RCC 7860 (cell line): Measurements from ENCODE around the gene SSH3.
"Not testable (repeated sequence)": the region's sequence is repeated elsewhere in the genome, so short reads cannot be mapped to it uniquely, and the experiment has no call there.

Experiments used
- DNase-seq: peaks from one replicate; pipeline ENCODE4 v3.0.0-alpha.2; 2015; ENCODE audit warnings: low spot score
- FAIRE-seq: peaks from 2 replicates; lab custom pipeline; 2012; peaks lifted over from hg19 to GRCh38; lab: Jason Lieb, UNC

Gene SSH3, protein sequence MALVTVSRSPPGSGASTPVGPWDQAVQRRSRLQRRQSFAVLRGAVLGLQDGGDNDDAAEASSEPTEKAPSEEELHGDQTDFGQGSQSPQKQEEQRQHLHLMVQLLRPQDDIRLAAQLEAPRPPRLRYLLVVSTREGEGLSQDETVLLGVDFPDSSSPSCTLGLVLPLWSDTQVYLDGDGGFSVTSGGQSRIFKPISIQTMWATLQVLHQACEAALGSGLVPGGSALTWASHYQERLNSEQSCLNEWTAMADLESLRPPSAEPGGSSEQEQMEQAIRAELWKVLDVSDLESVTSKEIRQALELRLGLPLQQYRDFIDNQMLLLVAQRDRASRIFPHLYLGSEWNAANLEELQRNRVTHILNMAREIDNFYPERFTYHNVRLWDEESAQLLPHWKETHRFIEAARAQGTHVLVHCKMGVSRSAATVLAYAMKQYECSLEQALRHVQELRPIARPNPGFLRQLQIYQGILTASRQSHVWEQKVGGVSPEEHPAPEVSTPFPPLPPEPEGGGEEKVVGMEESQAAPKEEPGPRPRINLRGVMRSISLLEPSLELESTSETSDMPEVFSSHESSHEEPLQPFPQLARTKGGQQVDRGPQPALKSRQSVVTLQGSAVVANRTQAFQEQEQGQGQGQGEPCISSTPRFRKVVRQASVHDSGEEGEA

GRCh38 chr11:67303132-67303834 lies at the start of gene SSH3:
Gene SSH3, plus strand, starts transcription at chr11:67303530. Its CDS starts 96 bp downstream, at chr11:67303626.
- peak; percentile 49 for DNase-seq
- no peak for FAIRE-seq

- DNase-seq (no peak), FAIRE-seq (no peak)
These were observed 49.3 kb upstream of the SSH3 start for GRCh38 chr11:67253872-67254624.

GRCh38 chr11:67254798-67255197 lies 48.5 kb upstream of the SSH3 start:
- no peak for DNase-seq
- FAIRE-seq, result no peak

GRCh38 chr11:67255353-67255752 lies 48.0 kb upstream of the SSH3 start:
- FAIRE-seq (no peak), DNase-seq (no peak)

DNA sequence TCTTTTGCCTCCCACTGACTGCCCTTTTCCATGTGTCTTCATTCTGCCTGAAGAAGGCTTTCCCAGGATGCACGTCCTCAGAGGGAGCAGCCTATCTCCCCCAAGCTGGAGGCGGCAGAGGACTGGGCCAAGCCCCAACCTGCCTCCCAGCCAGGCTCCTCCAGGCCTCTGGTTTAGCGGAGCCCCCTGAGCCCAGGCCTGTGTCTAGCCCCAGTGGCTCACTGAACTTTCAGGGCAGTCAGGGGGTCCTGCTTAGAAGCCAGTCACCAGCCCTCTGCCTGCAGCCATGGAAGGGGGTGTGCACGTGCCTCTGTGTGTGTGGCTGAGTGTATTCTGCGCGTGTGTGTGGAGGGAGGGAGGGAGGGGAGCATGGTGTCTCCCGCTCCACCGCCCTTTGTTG lies 47.5 kb upstream of the SSH3 start:
- FAIRE-seq (no peak), DNase-seq (no peak)

DNA sequence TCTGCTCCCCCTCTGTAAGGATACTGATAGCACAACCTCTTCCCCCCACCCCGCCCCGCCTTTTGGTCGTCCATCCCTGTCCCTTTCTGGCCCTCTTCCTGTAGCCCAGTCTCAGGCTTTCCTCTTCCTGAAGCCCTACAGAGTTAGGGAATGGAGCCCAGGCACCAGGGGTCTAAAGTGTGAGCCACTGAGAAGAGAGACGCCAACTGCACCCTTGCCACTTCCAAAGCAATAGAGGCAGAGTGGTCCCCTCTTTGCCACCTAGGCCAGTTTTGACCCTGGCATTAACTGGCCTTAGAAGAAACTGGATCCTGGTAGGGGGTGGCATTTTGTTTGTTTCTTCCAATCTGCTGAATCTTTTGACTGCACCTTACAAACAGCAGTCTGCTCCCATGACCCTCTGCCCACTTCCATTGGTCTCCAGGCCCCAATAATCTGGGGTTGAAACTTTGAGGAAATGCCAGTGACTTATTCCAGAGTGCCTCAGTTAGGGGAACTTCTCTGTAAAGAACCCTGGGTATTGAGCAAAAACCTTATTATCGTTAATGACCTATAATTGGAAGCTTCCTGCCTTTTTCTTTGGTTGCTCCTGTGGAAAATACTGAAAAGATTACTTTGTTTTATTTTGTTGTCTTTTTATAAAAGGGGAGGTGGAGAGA lies 46.7 kb upstream of the SSH3 start:
- FAIRE-seq (no peak), DNase-seq (no peak)

DNA sequence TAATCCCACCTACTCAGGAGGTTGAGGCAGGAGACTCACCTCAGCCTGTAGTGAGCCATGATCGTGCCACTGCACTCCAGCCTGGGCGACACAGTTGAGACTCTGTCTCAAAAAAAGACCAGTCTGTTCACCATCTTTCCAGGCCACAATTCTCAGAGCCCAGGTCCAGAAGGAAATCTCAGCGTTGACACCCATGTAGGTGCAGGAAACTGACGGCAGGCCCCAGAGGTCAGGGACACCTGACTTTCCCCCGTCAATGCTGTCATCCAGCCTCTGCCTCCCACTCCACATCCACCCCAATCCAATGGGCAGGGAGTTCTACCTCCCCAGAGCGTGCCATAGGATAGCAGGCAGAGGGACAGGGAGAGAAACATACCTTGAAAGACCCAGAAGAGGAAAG lies 42.9 kb upstream of the SSH3 start:
- no peak for DNase-seq
- FAIRE-seq, result no peak

GRCh38 chr11:67260885-67261639 lies 42.3 kb upstream of the SSH3 start:
- FAIRE-seq, DNase-seq: not testable (repeated sequence)

DNA sequence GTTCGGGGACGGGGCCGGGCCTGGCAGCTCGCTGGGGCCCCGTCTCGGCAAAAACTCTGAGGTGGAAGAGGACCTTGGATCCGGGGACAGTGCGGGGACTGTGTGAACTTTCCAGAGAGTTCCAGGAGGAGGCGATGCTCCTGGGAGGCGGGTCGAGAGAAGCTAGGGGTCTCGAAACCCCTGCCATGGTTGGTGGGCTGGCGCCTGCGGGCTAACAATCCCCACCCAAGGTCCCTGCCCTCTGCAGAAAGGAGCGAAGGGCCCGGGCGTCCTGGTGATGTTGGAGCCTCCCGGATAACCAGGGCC lies 41.7 kb upstream of the SSH3 start:
- FAIRE-seq, result no peak
- DNase-seq, result no peak

GRCh38 chr11:67261946-67262681 lies 41.2 kb upstream of the SSH3 start:
- FAIRE-seq (no peak), DNase-seq (no peak)

DNA sequence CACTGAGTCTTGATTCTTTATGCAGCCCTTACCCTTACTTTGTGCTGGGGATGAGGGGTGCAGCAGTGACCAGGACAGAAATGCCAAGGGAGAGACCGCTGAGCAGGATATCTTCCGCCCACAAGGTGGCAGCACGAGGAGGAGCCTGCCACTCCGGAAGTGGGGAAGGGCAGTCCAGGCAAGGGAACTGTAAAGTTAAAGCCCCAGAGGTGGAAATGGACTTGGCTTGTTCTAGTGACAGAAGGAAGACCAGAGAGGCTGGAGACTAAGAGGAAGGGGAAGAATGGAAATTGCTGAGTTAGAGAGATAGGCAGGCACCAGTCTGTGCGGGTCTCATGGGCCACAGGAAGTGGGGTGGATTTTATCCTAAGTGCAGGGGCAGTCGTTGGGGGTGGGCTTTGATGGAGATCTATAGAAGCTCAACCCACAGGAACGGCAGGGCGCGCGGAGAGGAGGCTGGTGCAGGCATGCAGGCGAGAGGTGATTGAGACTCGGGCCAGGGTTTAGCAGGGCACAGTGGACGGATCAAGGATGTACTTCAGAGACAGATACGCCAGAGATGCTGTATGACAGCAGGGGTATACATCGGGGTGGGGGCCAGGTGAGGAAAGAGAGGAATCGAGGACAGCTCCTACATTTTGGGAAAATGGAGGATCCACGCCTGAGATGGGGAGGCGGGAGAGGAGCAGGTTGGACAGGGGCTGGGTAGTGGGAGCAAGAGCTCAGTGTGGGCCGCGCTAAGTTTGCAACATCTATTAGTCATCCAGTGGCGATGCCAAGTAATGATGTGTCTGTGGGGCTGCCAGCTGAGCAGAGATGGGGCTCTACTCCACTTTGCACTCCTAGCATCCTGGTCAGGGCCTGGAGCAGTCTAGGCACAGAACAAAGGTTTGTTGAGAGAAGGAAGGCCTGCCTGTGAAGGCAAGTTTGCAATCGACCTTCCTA lies 40.3 kb upstream of the SSH3 start:
- DNase-seq (peak; percentile 65), FAIRE-seq (no peak)

- FAIRE-seq (no peak), DNase-seq (no peak)
These were observed 39.1 kb upstream of the SSH3 start for GRCh38 chr11:67264260-67264659.

- FAIRE-seq, result no peak
These were observed 38.3 kb upstream of the SSH3 start for GRCh38 chr11:67264877-67265632.

GRCh38 chr11:67265633-67266448 lies 37.5 kb upstream of the SSH3 start:
- DNase-seq, result peak; percentile 21
- FAIRE-seq, result no peak

More at GRCh38 chr11:67264877-67265632, 38.3 kb upstream of the SSH3 start:
- no peak for DNase-seq

- FAIRE-seq (no peak), DNase-seq (peak; percentile 5)
These were observed 36.7 kb upstream of the SSH3 start, which contains the start of gene GRK2 for GRCh38 chr11:67266449-67267187. Gene GRK2, plus strand, starts transcription at chr11:67266473. Its CDS starts 227 bp downstream, at chr11:67266700.
